ENCODE data around the gene SECISBP2. TPM values are rescaled to one million over a fixed set of nuclear protein-coding genes. Genes with fewer than 3 reads are reported as not detected.
A peak's percentile ranks its signal among the peaks of the same experiment; 100 is the strongest.
"Not testable (repeated sequence)": the region's sequence is repeated elsewhere in the genome, so short reads cannot be mapped to it uniquely, and the experiment has no call there.

SECISBP2 gene
- total RNA-seq: 10 to 100 TPM; 43.1 to 76.2 TPM

DNA sequence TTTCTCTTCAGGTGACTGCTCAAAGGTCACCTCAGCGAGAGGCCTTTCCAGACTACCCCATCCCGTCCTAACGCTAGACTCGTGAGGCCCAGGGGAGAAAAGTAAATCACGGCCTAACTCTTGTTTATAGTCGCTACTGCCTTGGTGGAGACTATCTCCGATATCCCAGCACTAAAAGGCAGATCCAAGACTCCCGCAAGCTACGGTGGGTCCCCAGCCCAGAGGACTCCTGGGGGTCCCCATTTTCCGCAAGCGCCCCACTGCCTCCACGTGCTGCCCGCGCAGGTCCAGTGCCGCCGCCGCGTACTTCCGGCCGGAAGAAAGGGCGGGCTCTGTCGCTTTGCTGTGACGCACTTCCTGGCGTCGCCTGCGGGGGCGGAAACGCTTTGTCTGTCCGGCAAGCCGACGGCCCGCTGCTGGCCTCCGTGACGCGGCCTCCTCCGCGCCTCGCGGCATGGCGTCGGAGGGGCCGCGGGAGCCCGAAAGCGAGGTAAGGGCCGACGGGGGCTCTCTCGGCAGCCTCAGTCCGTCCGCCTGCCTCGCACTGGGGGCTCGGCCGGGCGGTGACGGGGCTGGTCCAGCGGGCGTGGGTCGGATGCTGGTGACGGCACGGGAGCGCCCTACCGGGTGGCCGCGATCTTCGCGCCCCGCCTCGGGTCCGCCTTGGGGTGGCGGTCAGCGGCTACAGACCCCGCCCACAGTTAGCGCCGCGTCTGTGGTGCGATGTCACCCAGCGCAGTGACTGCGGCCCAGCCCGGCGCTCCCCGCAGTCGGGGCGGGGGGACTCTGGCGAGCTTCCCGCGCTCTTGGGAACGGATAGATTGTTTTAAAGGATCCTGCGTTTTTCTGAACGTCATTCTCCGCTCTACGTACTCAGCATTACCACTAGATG lies at the start of gene SECISBP2:
Gene SECISBP2 (plus strand): TSS at position 378 of the 892 bp plus-strand sequence. CDS start 77 bp downstream, at position 455.
- no peaks in the 10 kb centered on the region for H3K36me3 ChIP-seq
- H3K4me1 ChIP-seq (replicated peaks): no peaks in the 10 kb centered on the region
- intact Hi-C loops (cut with DNase I): loop anchor here (2.0 kb wide), 1 partner anchor 230 kb away; no protein-coding TSS in a partner anchor
- peak within 1 kb of the TSS; percentile 100 for H3K27ac ChIP-seq
- peak; percentile 90 for TF ChIP-seq POLR2A (IDR thresholded peaks at IDR 0.05)
- TF ChIP-seq POLR2AphosphoS5 (IDR thresholded peaks at IDR 0.05): peak; percentile 95
- TF ChIP-seq, protein P1, sequence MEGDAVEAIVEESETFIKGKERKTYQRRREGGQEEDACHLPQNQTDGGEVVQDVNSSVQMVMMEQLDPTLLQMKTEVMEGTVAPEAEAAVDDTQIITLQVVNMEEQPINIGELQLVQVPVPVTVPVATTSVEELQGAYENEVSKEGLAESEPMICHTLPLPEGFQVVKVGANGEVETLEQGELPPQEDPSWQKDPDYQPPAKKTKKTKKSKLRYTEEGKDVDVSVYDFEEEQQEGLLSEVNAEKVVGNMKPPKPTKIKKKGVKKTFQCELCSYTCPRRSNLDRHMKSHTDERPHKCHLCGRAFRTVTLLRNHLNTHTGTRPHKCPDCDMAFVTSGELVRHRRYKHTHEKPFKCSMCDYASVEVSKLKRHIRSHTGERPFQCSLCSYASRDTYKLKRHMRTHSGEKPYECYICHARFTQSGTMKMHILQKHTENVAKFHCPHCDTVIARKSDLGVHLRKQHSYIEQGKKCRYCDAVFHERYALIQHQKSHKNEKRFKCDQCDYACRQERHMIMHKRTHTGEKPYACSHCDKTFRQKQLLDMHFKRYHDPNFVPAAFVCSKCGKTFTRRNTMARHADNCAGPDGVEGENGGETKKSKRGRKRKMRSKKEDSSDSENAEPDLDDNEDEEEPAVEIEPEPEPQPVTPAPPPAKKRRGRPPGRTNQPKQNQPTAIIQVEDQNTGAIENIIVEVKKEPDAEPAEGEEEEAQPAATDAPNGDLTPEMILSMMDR (IDR thresholded peaks at IDR 0.05): peak in 3 of 4 experiments; percentile 74 to 83 (median 74)
- peak within 1 kb of the TSS; percentile 86 to 92 for H3K4me3 ChIP-seq
- H3K27me3 ChIP-seq (replicated peaks; ENCODE audit: insufficient read depth): no peaks in the 10 kb centered on the region
- WGBS: under 1% methylated on average over 31 of the region's 91 CpGs
- DNase-seq (ENCODE audit: low spot score): peak; percentile 95
- no peaks in the 10 kb centered on the region for H3K9me3 ChIP-seq

DNA sequence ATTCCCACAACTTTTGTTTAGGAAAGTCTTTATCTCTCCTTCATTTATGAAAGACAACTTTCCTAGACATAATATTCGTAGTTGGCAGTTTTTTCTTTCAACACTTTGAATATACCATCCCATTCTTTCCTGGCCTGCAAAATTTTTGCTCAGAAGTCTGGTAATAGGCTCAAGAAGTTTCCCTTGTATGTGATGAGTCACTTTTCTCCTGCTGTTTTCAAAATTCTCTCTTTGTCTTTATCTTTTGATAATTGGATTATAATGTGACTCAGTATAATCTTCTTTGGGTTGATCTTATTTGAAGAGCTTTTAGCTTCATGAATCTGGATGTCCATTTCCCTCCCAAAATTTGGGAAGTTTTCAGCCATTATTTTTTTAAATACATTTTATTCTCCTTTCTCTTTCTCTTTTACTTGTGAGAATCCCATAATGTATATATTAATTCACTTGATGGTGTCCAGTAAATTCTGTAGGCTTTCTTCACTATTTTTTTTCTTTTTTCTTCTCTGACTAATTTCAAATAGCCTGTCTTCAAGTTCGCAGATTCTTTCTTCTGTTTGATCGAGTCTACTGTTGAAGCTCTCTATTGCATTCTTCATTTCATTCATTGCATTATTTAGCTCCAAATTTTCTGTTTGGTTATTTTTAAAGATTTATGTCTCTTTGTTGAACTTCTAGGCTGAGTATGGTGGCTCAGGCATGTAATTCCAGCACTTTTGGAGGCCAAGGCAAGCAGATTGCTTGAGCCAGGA lies 44.6 kb upstream of the SECISBP2 start:
- H3K27ac ChIP-seq: no peak overlapping the region
- H3K9me3 ChIP-seq: no peaks in the 10 kb centered on the region
- TF ChIP-seq POLR2A (IDR thresholded peaks at IDR 0.05) (no peak), POLR2AphosphoS5 (IDR thresholded peaks at IDR 0.05) (no peak)
- TF ChIP-seq, protein P1 (IDR thresholded peaks at IDR 0.05): no peak
- WGBS: 91% methylated on average over 3 of the region's 3 CpGs
- no peak overlapping the region for H3K4me3 ChIP-seq
- H3K36me3 ChIP-seq: no peaks in the 10 kb centered on the region
- intact Hi-C loops (cut with DNase I): loop anchor here (10.0 kb wide), 2 partner anchors 99 to 269 kb away; partner anchors contain the start of gene SHC3
- no peaks in the 10 kb centered on the region for H3K4me1 ChIP-seq (replicated peaks)
- no peak for DNase-seq (ENCODE audit: low spot score)
- H3K27me3 ChIP-seq (replicated peaks; ENCODE audit: insufficient read depth): no peaks in the 10 kb centered on the region

DNA sequence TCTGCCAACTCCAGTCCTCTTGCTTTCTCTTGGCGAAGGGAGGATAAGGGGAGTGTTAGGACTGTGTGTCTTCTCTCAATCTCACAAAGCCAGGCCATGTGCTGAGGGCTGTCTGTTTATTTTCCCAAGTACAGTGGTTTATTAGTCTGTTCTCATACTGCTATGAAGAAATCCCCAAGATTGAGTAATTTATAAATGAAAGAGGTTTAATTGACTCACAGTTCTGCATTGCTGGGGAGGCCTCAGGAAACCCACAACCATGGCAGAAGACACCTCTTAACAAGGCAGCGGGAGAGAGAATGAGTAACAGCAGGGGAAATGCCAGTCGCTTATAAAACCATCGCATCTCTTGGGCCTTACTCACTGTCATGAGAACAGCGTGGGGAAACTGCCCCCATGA lies 43.5 kb upstream of the SECISBP2 start:
- WGBS: 91% methylated on average over 5 of the region's 5 CpGs
- no peak overlapping the region for H3K4me3 ChIP-seq
- no peak overlapping the region for H3K27ac ChIP-seq
- no peaks in the 10 kb centered on the region for H3K4me1 ChIP-seq (replicated peaks)
- intact Hi-C loops (cut with DNase I): loop anchor here (10.0 kb wide), 2 partner anchors 100 to 270 kb away; partner anchors contain the start of gene SHC3
- no peaks in the 10 kb centered on the region for H3K36me3 ChIP-seq
- H3K9me3 ChIP-seq: no peaks in the 10 kb centered on the region
- TF ChIP-seq, protein P1 (IDR thresholded peaks at IDR 0.05): no peak
- TF ChIP-seq POLR2AphosphoS5 (IDR thresholded peaks at IDR 0.05): no peak
- no peak for TF ChIP-seq POLR2A (IDR thresholded peaks at IDR 0.05)
- no peak for DNase-seq (ENCODE audit: low spot score)
- no peaks in the 10 kb centered on the region for H3K27me3 ChIP-seq (replicated peaks; ENCODE audit: insufficient read depth)

DNA sequence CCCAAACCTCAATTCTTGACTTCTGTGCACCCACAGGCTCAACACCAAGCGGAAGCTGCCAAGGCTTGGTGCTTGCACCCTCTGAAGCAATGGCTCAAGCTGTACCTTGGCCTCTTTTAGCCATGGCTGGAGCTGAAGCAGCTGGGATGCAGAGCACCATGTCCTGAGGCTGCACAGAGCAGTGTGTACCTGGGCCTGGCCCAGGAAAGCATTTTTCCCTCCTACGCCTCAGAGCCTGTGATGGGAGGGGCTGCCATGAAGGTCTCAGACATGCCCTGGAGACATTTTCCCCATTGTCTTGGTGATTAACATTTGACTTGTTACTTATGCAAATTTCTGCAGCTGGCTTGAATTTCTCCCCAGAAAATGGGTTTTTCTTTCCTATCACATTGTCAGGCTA lies 42.3 kb upstream of the SECISBP2 start:
- intact Hi-C loops (cut with DNase I): loop anchor here (10.0 kb wide), 2 partner anchors 101 to 271 kb away; partner anchors contain the start of gene SHC3
- not testable (repeated sequence) for H3K36me3 ChIP-seq; H3K9me3 ChIP-seq; H3K4me3 ChIP-seq; H3K27me3 ChIP-seq (replicated peaks; ENCODE audit: insufficient read depth); H3K4me1 ChIP-seq (replicated peaks); H3K27ac ChIP-seq; DNase-seq (ENCODE audit: low spot score)
- WGBS: 78% methylated on average over 2 of the region's 2 CpGs

DNA sequence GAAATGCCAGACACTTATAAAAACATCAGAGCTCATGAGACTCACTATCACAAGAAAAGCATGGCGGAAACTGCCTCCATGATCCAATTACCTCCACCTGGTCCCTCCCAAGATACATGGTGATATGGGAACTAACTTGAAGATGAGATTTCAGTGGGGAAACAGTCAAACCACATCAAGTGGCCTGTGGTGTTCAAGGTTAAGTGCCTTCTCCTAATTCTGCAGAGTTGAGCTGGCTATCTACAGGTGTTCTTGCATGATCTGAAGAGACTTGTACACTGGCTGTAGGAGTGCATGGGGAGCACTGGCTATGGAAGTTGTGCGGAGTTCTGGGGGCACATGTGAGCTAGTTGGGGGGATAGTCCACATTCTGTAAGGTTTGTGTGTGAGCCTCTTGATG lies 41.3 kb upstream of the SECISBP2 start:
- intact Hi-C loops (cut with DNase I): loop anchor here (10.0 kb wide), 2 partner anchors 102 to 272 kb away; partner anchors contain the start of gene SHC3
- DNase-seq (ENCODE audit: low spot score): no peak
- H3K27me3 ChIP-seq (replicated peaks; ENCODE audit: insufficient read depth): no peaks in the 10 kb centered on the region
- WGBS: 95% methylated on average over 2 of the region's 2 CpGs
- TF ChIP-seq POLR2A (IDR thresholded peaks at IDR 0.05) (no peak), POLR2AphosphoS5 (IDR thresholded peaks at IDR 0.05) (no peak)
- TF ChIP-seq, protein P1 (IDR thresholded peaks at IDR 0.05): no peak
- H3K36me3 ChIP-seq: no peaks in the 10 kb centered on the region
- no peaks in the 10 kb centered on the region for H3K9me3 ChIP-seq
- H3K4me1 ChIP-seq (replicated peaks): no peaks in the 10 kb centered on the region
- H3K4me3 ChIP-seq: no peak overlapping the region
- no peak overlapping the region for H3K27ac ChIP-seq
